K562 (cell line): ENCODE data around the gene BUB3. TPM values are rescaled to one million over a fixed set of nuclear protein-coding genes. Genes with fewer than 3 reads are reported as not detected.
A peak's percentile ranks its signal among the peaks of the same experiment; 100 is the strongest.

Experiments
- ARID2 ChIP-seq: fragments of 450-650 bp; IDR thresholded peaks from 2 replicates; pipeline ENCODE4 v1.6.1; 2017; ENCODE audit warnings: antibody characterized with exemption, mild to moderate bottlenecking
- CREB1 ChIP-seq, 2 experiments: sonication (generic) in 1 of 2; formaldehyde crosslinking in 1 of 2; IDR thresholded peaks; 2 replicates each; pipeline versions ENCODE4 v1.6.1 to v1.8.0; 2012 to 2022; ENCODE audit warnings: inconsistent platforms in 1 of 2, mild to moderate bottlenecking in 1 of 2, missing genetic modification reagents in 1 of 2, moderate library complexity in 1 of 2
- CREB3L1 ChIP-seq: fragments of 450-650 bp; IDR thresholded peaks from 2 replicates; pipeline ENCODE4 v1.6.1; 2014; ENCODE audit warnings: low read depth, mild to moderate bottlenecking, moderate library complexity, borderline replicate concordance
- CTBP1 ChIP-seq: fragments of 450-650 bp; IDR thresholded peaks from 2 replicates; pipeline ENCODE4 v1.6.1; 2016; ENCODE audit warnings: borderline replicate concordance
- DMBX1 ChIP-seq: fragments of 250-450 bp; sonication (Bioruptor Pico); IDR thresholded peaks from 2 replicates; pipeline ENCODE4 v1.8.0; 2022; ENCODE audit warnings: inconsistent platforms, mild to moderate bottlenecking, moderate library complexity, borderline replicate concordance
- ETV5 ChIP-seq: sonication (generic); formaldehyde crosslinking; IDR thresholded peaks from 2 replicates; pipeline ENCODE4 v1.4.0; 2020; ENCODE audit warnings: low read depth, mild to moderate bottlenecking, missing genetic modification reagents
- GABPB1 ChIP-seq: sonication (generic); formaldehyde crosslinking; IDR thresholded peaks from 2 replicates; pipeline ENCODE4 v1.8.0; 2022; ENCODE audit warnings: mild to moderate bottlenecking, missing genetic modification reagents
- KAT2B ChIP-seq: IDR thresholded peaks from one replicate; pipeline ENCODE4 v1.6.1; 2012; ENCODE audit warnings: low read depth, mild to moderate bottlenecking, control low read depth, inconsistent platforms, low read length, moderate library complexity
- MIER1 ChIP-seq: fragments of 450-650 bp; IDR thresholded peaks from 2 replicates; pipeline ENCODE4 v1.6.1; 2016; ENCODE audit warnings: antibody characterized with exemption, mild to moderate bottlenecking, low read depth
- MXI1 ChIP-seq: IDR thresholded peaks from 2 replicates; pipeline ENCODE4 v1.6.1; 2011; ENCODE audit warnings: low read depth, mild to moderate bottlenecking, improper control_type of control experiment, low read length
- NR3C1 ChIP-seq: sonication (generic); formaldehyde crosslinking; IDR thresholded peaks from 2 replicates; pipeline ENCODE4 v1.8.1; 2022; ENCODE audit warnings: missing genetic modification reagents
- POLR2H ChIP-seq: IDR thresholded peaks from 2 replicates; pipeline ENCODE4 v1.6.1; 2016; ENCODE audit warnings: missing genetic modification characterization, low read depth, mild to moderate bottlenecking, control low read depth, missing compliant biosample characterization, moderate library complexity
- PPARD ChIP-seq: fragments of 250-450 bp; sonication (Bioruptor Pico); IDR thresholded peaks from 2 replicates; pipeline ENCODE4 v1.8.0; 2022; ENCODE audit warnings: inconsistent platforms, mild to moderate bottlenecking, moderate library complexity
- PTRF ChIP-seq: fragments of 450-650 bp; IDR thresholded peaks from 2 replicates; pipeline ENCODE4 v1.6.1; 2016; ENCODE audit warnings: mild to moderate bottlenecking, missing genetic modification characterization, missing compliant biosample characterization
- SRF ChIP-seq, 2 experiments: fragments of 250-450, 450-650 bp in 1 of 2; sonication (Bioruptor Pico) in 1 of 2; sonication (generic) in 1 of 2; formaldehyde crosslinking; IDR thresholded peaks; 2 replicates each; pipeline versions ENCODE4 v1.5.0 to v1.5.1; 2020 to 2022; ENCODE audit warnings: mild to moderate bottlenecking in 1 of 2, missing genetic modification reagents in 1 of 2
- SRSF1 ChIP-seq: fragments of 200-400 bp; formaldehyde crosslinking; IDR thresholded peaks from 2 replicates; pipeline ENCODE4 v1.6.1; 2017; ENCODE audit warnings: mild to moderate bottlenecking, low read depth, low read length, moderate library complexity
- ZC3H8 ChIP-seq: fragments of 450-650 bp; IDR thresholded peaks from 2 replicates; pipeline ENCODE4 v1.6.1; 2017
- ZNF121 ChIP-seq: sonication (generic); formaldehyde crosslinking; conservative IDR thresholded peaks from 2 replicates; pipeline ENCODE4 v1.8.0; 2022; ENCODE audit warnings: missing genetic modification reagents
- ZNF212 ChIP-seq: fragments of 450-650 bp; formaldehyde crosslinking; IDR thresholded peaks from 2 replicates; pipeline ENCODE4 v1.4.0; 2020; ENCODE audit warnings: mild to moderate bottlenecking
- ZNF324 ChIP-seq: fragments of 250-450 bp; sonication (Bioruptor Pico); IDR thresholded peaks from 2 replicates; pipeline ENCODE4 v1.4.0; 2020; ENCODE audit warnings: mild to moderate bottlenecking
- ZNF407 ChIP-seq: fragments of 450-650 bp; IDR thresholded peaks from 2 replicates; pipeline ENCODE4 v1.6.1; 2016; ENCODE audit warnings: low read depth
- polyA plus RNA-seq, 8 experiments: library from polyadenylated mRNA; depleted of rRNA in 4 of 8; stranded (reverse) in 5 of 8; unstranded in 3 of 8; fragments of >200 nt; fragmentation: Nextera tagmentation in 2 of 8; fragmentation: Illumina TruSeq in 1 of 8; extraction: Ambion mirVana in 2 of 8; extraction: Trizol in 1 of 8; gene quantifications; 2 replicates each; pipeline versions ENCODE4 v1.2.1 to v1.2.3, GENCODE V29; 2011 to 2014; ENCODE audit warnings: inconsistent platforms in 1 of 8, missing spikeins in 1 of 8
- total RNA-seq, 7 experiments: library from RNA; depleted of rRNA in 6 of 7; stranded (reverse); fragments of >200 nt in 6 of 7; fragmentation: Illumina TruSeq in 2 of 7; extraction: Trizol in 2 of 7; gene quantifications; 2 replicates each; pipeline versions ENCODE4 v1.2.1 to v1.2.3, GENCODE V29; 2011 to 2021; ENCODE audit warnings: low replicate concordance in 1 of 7

Gene BUB3
- total and polyA plus RNA-seq, 9 of the 15 experiments (the other 6 are each of a cell fraction or from before 2014, with no cell fraction given): 167 to 761 (median 225) TPM

GRCh38 chr10:123134915-123135414 lies 19.2 kb upstream of the BUB3 start (continued):
- TF ChIP-seq ETV5 (CRISPR knock-in tag) (no peak), ZC3H8 (no peak), PTRF (no peak), ARID2 (no peak), SRSF1 (no peak), ZNF121 (CRISPR knock-in tag) (no peak), CREB1 (IDR thresholded peaks at IDR 0.05) (peak; percentile 62; the same call in 1 of the 2 replicates), CREB1 (CRISPR knock-in tag; IDR thresholded peaks at IDR 0.05) (no peak), ZNF324 (CRISPR knock-in tag) (no peak), KAT2B (no peak), GABPB1 (peak; percentile 53; the same call in 1 of the 2 replicates), MXI1 (0 out of 2 replicates have a peak, but pooled peaks have one; percentile 43), DMBX1 (peak; percentile 88), ZNF212 (CRISPR knock-in tag) (no peak), POLR2H (tag) (no peak), CREB3L1 (peak; percentile 81), CTBP1 (peak; percentile 96), PPARD (CRISPR knock-in tag) (no peak), ZNF407 (no peak), SRF (CRISPR knock-in tag; IDR thresholded peaks at IDR 0.05) (no peak; a peak in 1 of 4 replicates), NR3C1 (no peak), MIER1 (no peak)
